Measurements from ENCODE around the gene EHD1.

- TF ChIP-seq CTCF (IDR thresholded peaks at IDR 0.05; ENCODE audit: low read length) (no peak), EZH2 (optimal IDR thresholded peaks at IDR 0.05; ENCODE audit: low read depth, low read length) (no peak)
Measured at GRCh38 chr11:64911142-64911541, 32.7 kb upstream of the EHD1 start.

All from MM.1S (cell line).